ENCODE results near the gene UTP20. TPM values are rescaled to one million over a fixed set of nuclear protein-coding genes. Genes with fewer than 3 reads are reported as not detected.

The UTP20 gene
- total RNA-seq, 1 donor from 2014 or later: 7.5 TPM

GRCh38 chr12:101238800-101239329, 41.0 kb upstream of the UTP20 start:
- DNase-seq: no peak

GRCh38 chr12:101243074-101243473, 36.8 kb upstream of the UTP20 start:
- no peak for DNase-seq
- no peaks in the 10 kb centered on the region for H3K36me3 ChIP-seq
- intact Hi-C loops (cut with micrococcal nuclease): no loop called here
- H3K4me1 ChIP-seq: no peaks in the 10 kb centered on the region
- H3K9me3 ChIP-seq (replicated peaks): peaks cover 8% of the 10 kb centered on the region
- H3K27ac ChIP-seq (replicated peaks): no peak overlapping the region
- peaks cover 4% of the 10 kb centered on the region for H3K27me3 ChIP-seq (ENCODE audit: low read depth)
- no peak overlapping the region for H3K4me3 ChIP-seq
- no peak for TF ChIP-seq CTCF (IDR thresholded peaks at IDR 0.05; ENCODE audit: borderline replicate concordance)

More at GRCh38 chr12:101238800-101239329, 41.0 kb upstream of the UTP20 start:
- TF ChIP-seq CTCF (IDR thresholded peaks at IDR 0.05; ENCODE audit: borderline replicate concordance): no peak
- Histone ChIP-seq H3K36me3 (no peaks in the 10 kb centered on the region), H3K27ac (replicated peaks) (no peak overlapping the region), H3K9me3 (replicated peaks) (peaks cover 8% of the 10 kb centered on the region), H3K27me3 (ENCODE audit: low read depth) (peaks cover 9% of the 10 kb centered on the region), H3K4me3 (no peak overlapping the region), H3K4me1 (no peaks in the 10 kb centered on the region)
- intact Hi-C loops (cut with micrococcal nuclease): no loop called here

GRCh38 chr12:101243616-101244015, 36.3 kb upstream of the UTP20 start:
- H3K4me1 ChIP-seq: no peaks in the 10 kb centered on the region
- no peak for DNase-seq
- TF ChIP-seq CTCF (IDR thresholded peaks at IDR 0.05; ENCODE audit: borderline replicate concordance): no peak
- intact Hi-C loops (cut with micrococcal nuclease): no loop called here
- peaks cover 4% of the 10 kb centered on the region for H3K27me3 ChIP-seq (ENCODE audit: low read depth)
- H3K9me3 ChIP-seq (replicated peaks): peaks cover 8% of the 10 kb centered on the region
- no peak overlapping the region for H3K4me3 ChIP-seq
- H3K36me3 ChIP-seq: no peaks in the 10 kb centered on the region
- H3K27ac ChIP-seq (replicated peaks): no peak overlapping the region

- Histone ChIP-seq H3K4me1 (no peaks in the 10 kb centered on the region), H3K27me3 (ENCODE audit: low read depth) (peaks cover 10% of the 10 kb centered on the region), H3K27ac (replicated peaks) (no peak overlapping the region), H3K9me3 (replicated peaks) (peaks cover 13% of the 10 kb centered on the region), H3K36me3 (no peaks in the 10 kb centered on the region), H3K4me3 (no peak overlapping the region)
- no peak for TF ChIP-seq CTCF (IDR thresholded peaks at IDR 0.05; ENCODE audit: borderline replicate concordance)
- DNase-seq: no peak
- intact Hi-C loops (cut with micrococcal nuclease): no loop called here
Observed at GRCh38 chr12:101256266-101256665, 23.6 kb upstream of the UTP20 start.

GRCh38 chr12:101257357-101257756, 22.5 kb upstream of the UTP20 start:
- Histone ChIP-seq H3K27me3 (ENCODE audit: low read depth) (peaks cover 10% of the 10 kb centered on the region), H3K9me3 (replicated peaks) (peaks cover 13% of the 10 kb centered on the region), H3K36me3 (no peaks in the 10 kb centered on the region), H3K4me1 (no peaks in the 10 kb centered on the region), H3K27ac (replicated peaks) (no peak overlapping the region), H3K4me3 (no peak overlapping the region)
- intact Hi-C loops (cut with micrococcal nuclease): no loop called here
- DNase-seq: no peak
- no peak for TF ChIP-seq CTCF (IDR thresholded peaks at IDR 0.05; ENCODE audit: borderline replicate concordance)
